Type B pancreatic cell (in vitro differentiated cells): ENCODE data around the gene ADORA2B. TPM values are rescaled to one million over a fixed set of nuclear protein-coding genes. Genes with fewer than 3 reads are reported as not detected.

ENCODE experiments used
- DNase-seq: peaks from one replicate; pipeline ENCODE4 v3.0.0; 2021; ENCODE audit warnings: mixed read lengths; ENCODE audit not compliant: unreplicated experiment; ENCODE audit errors: extremely low spot score
- H3K27ac Mint-ChIP-seq: 2 replicates; pipeline ENCODE4 v1.8.0; 2021; ENCODE audit warnings: mild to moderate bottlenecking, mixed read lengths
- H3K27me3 Mint-ChIP-seq: 2 replicates; pipeline ENCODE4 v1.8.0; 2021; ENCODE audit warnings: mixed read lengths
- H3K36me3 Mint-ChIP-seq: 2 replicates; pipeline ENCODE4 v1.8.0; 2021; ENCODE audit warnings: mixed read lengths
- H3K4me1 Mint-ChIP-seq: one replicate; pipeline ENCODE4 v1.8.0; 2021; ENCODE audit warnings: mixed read lengths; ENCODE audit not compliant: unreplicated experiment
- H3K4me3 Mint-ChIP-seq: 2 replicates; pipeline ENCODE4 v1.8.0; 2021; ENCODE audit warnings: mild to moderate bottlenecking, mixed read lengths
- H3K9me3 Mint-ChIP-seq: 2 replicates; pipeline ENCODE4 v1.8.0; 2021; ENCODE audit warnings: mixed read lengths
- total RNA-seq: library from RNA; stranded (reverse); gene quantifications from 2 replicates; pipeline ENCODE4 v1.2.1, GENCODE V29; 2021; ENCODE audit warnings: low replicate concordance
- TF ChIP-seq, protein P1 (sequence below): fragments of 200-600 bp; sonication (generic); conservative IDR thresholded peaks from 2 replicates; pipeline ENCODE4 v1.5.0; 2021; ENCODE audit warnings: antibody characterized with exemption, mild to moderate bottlenecking

Gene ADORA2B
- total RNA-seq, 1 donor from 2014 or later: 4.0 TPM

GRCh38 chr17:16003841-16004240 lies 58.9 kb downstream of the ADORA2B start:
- Mint-ChIP-seq H3K4me1 (peaks cover 12% of the 10 kb centered on the region), H3K27me3 (no peaks in the 10 kb centered on the region), H3K36me3 (peaks cover 44% of the 10 kb centered on the region), H3K9me3 (no peaks in the 10 kb centered on the region), H3K27ac (no peak overlapping the region), H3K4me3 (no peak overlapping the region)
- DNase-seq: no peak
- TF ChIP-seq, protein P1, sequence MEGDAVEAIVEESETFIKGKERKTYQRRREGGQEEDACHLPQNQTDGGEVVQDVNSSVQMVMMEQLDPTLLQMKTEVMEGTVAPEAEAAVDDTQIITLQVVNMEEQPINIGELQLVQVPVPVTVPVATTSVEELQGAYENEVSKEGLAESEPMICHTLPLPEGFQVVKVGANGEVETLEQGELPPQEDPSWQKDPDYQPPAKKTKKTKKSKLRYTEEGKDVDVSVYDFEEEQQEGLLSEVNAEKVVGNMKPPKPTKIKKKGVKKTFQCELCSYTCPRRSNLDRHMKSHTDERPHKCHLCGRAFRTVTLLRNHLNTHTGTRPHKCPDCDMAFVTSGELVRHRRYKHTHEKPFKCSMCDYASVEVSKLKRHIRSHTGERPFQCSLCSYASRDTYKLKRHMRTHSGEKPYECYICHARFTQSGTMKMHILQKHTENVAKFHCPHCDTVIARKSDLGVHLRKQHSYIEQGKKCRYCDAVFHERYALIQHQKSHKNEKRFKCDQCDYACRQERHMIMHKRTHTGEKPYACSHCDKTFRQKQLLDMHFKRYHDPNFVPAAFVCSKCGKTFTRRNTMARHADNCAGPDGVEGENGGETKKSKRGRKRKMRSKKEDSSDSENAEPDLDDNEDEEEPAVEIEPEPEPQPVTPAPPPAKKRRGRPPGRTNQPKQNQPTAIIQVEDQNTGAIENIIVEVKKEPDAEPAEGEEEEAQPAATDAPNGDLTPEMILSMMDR: no peak

DNA sequence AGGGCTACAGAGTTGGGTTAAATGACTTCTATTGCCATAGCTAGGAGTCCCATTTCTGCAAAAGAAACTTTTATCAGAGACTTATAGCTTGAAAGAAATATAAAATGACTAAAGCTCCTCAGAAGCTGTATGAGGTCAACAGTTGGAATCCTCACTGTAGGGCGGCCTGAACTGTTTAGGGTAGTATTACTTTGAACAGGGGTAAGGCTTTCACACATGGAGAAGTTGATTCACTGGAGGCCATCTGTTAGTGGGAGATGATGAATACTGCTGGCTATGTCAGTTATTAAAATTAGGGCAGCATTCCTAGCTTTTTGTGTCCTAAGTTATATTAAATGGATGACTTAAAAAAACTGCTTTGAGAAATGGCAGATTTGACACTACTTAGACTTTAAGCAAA lies 60.7 kb downstream of the ADORA2B start:
- H3K36me3 Mint-ChIP-seq: peaks cover 45% of the 10 kb centered on the region
- no peak overlapping the region for H3K27ac Mint-ChIP-seq
- no peak overlapping the region for H3K4me3 Mint-ChIP-seq
- H3K9me3 Mint-ChIP-seq: no peaks in the 10 kb centered on the region
- H3K4me1 Mint-ChIP-seq: peaks cover 12% of the 10 kb centered on the region
- H3K27me3 Mint-ChIP-seq: no peaks in the 10 kb centered on the region
- TF ChIP-seq, protein P1: no peak
- DNase-seq: no peak

- no peaks in the 10 kb centered on the region for H3K9me3 Mint-ChIP-seq
- peaks cover 39% of the 10 kb centered on the region for H3K36me3 Mint-ChIP-seq
- H3K4me1 Mint-ChIP-seq: no peaks in the 10 kb centered on the region
- H3K27me3 Mint-ChIP-seq: no peaks in the 10 kb centered on the region
- H3K27ac Mint-ChIP-seq: no peak overlapping the region
- no peak overlapping the region for H3K4me3 Mint-ChIP-seq
- TF ChIP-seq, protein P1: no peak
- no peak for DNase-seq
Measured at GRCh38 chr17:16007439-16007838, 62.5 kb downstream of the ADORA2B start.

GRCh38 chr17:16013943-16014407 lies 69.0 kb downstream of the ADORA2B start:
- Mint-ChIP-seq H3K4me3 (no peak overlapping the region), H3K27me3 (no peaks in the 10 kb centered on the region), H3K27ac (peak overlapping the region; percentile 5), H3K36me3 (peaks cover 23% of the 10 kb centered on the region), H3K9me3 (no peaks in the 10 kb centered on the region), H3K4me1 (no peaks in the 10 kb centered on the region)
- DNase-seq: no peak
- TF ChIP-seq, protein P1: peak; percentile 75

GRCh38 chr17:16019347-16019746 lies 74.4 kb downstream of the ADORA2B start:
- DNase-seq: no peak
- Mint-ChIP-seq H3K27me3 (no peaks in the 10 kb centered on the region), H3K4me1 (peaks cover 4% of the 10 kb centered on the region), H3K27ac (no peak overlapping the region), H3K4me3 (no peak overlapping the region), H3K9me3 (no peaks in the 10 kb centered on the region), H3K36me3 (peaks cover 36% of the 10 kb centered on the region)
- TF ChIP-seq, protein P1: no peak

DNA sequence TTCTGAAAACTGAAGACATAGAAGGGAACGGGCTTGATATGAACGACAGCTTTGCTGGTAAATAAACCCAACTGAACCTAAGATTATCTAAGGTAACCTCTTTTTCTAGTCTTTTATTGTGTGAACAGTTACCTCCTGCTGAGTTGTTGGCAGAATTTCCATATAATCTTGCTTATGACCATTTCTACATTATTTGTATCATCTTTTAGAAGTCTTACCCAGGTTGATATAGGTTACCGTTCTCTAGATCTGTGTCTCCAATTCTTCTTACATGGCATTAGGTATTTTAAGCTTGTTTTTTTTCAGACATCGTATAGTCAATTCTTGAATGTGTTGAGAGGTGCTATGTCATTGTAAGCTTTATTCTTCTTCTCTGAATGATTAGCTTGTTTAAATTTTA lies 79.0 kb downstream of the ADORA2B start:
- TF ChIP-seq, protein P1: no peak
- Mint-ChIP-seq H3K36me3 (peaks cover 46% of the 10 kb centered on the region), H3K27ac (no peak overlapping the region), H3K4me1 (peaks cover 4% of the 10 kb centered on the region), H3K9me3 (no peaks in the 10 kb centered on the region), H3K27me3 (no peaks in the 10 kb centered on the region), H3K4me3 (no peak overlapping the region)
- DNase-seq: no peak
